Endothelial cell of umbilical vein (primary cell): ENCODE results near the gene TRPM8. TPM values are rescaled to one million over a fixed set of nuclear protein-coding genes. Genes with fewer than 3 reads are reported as not detected.

Experiments used
- BruUV-seq: library from RNA; stranded (reverse); fragments of 400-500 nt; replicated peaks from 2 replicates; lab custom pipeline; 2021; lab: Mats Ljungman, UMichigan
- CTCF ChIA-PET: fragments of 300-600, 350-600 bp; sonication (Branson Sonifier 250); formaldehyde crosslinking; loops from one replicate; lab custom pipeline; 2021; ENCODE audit warnings: antibody characterized with exemption, inconsistent platforms; lab: Charles Lee
- POLR2A ChIA-PET: fragments of 300-600, 350-600 bp; sonication (Branson Sonifier 250); formaldehyde crosslinking; loops from one replicate; lab custom pipeline; 2021; ENCODE audit warnings: antibody characterized with exemption, inconsistent platforms; lab: Charles Lee
- DNase-seq: peaks from one replicate; pipeline ENCODE4 v3.0.0-alpha.2; 2011; ENCODE audit warnings: low read depth, low spot score
- FAIRE-seq: peaks from 2 replicates; lab custom pipeline; 2011; peaks lifted over from hg19 to GRCh38; lab: Jason Lieb, UNC
- H2AFZ ChIP-seq: 2 replicates; pipeline ENCODE4 v1.6.0; 2012; ENCODE audit warnings: low read depth, low read length, control low read depth, inconsistent platforms
- H3K27ac ChIP-seq: 2 replicates; pipeline ENCODE4 v1.5.1; 2011; ENCODE audit warnings: low read depth, mild to moderate bottlenecking, control low read depth, low read length, moderate library complexity; ENCODE audit not compliant: insufficient read depth
- H3K27me3 ChIP-seq, 2 experiments: 2 replicates each; pipeline versions ENCODE4 v1.6.0 to v1.6.1; 2011; ENCODE audit warnings: low read length in 2 of 2, mixed read lengths in 1 of 2; ENCODE audit not compliant: control insufficient read depth in 2 of 2, insufficient read depth in 2 of 2
- H3K36me3 ChIP-seq, 2 experiments: 2 replicates in 1 of 2; 3 replicates in 1 of 2; pipeline ENCODE4 v1.5.1; 2011; ENCODE audit warnings: low read length in 2 of 2, mild to moderate bottlenecking in 1 of 2, moderate library complexity in 1 of 2; ENCODE audit not compliant: control insufficient read depth in 2 of 2, insufficient read depth in 2 of 2; ENCODE audit errors: extremely low read depth in 1 of 2
- H3K4me1 ChIP-seq: 3 replicates; pipeline ENCODE4 v1.5.1; 2011; ENCODE audit warnings: mild to moderate bottlenecking, low read length; ENCODE audit not compliant: control insufficient read depth, insufficient read depth; ENCODE audit errors: extremely low read depth
- H3K4me2 ChIP-seq: 2 replicates; pipeline ENCODE4 v1.6.1; 2011; ENCODE audit warnings: low read length, control low read depth, mixed read lengths; ENCODE audit not compliant: insufficient read depth
- H3K4me3 ChIP-seq, 3 experiments: fragments of 200-600 bp in 1 of 3; sonication (generic), shearing (Covaris generic) in 1 of 3; replicated peaks in 1 of 3; 2 replicates each; pipeline ENCODE4 v1.5.1; 2011 to 2016; ENCODE audit warnings: control low read depth in 3 of 3, low read length in 3 of 3, mild to moderate bottlenecking in 2 of 3, inconsistent platforms in 1 of 3, low read depth in 1 of 3, moderate library complexity in 1 of 3; ENCODE audit not compliant: insufficient read depth in 1 of 3
- H3K79me2 ChIP-seq: 2 replicates; pipeline ENCODE4 v1.6.0; 2012; ENCODE audit warnings: low read length, inconsistent platforms; ENCODE audit not compliant: control insufficient read depth, insufficient read depth
- H3K9ac ChIP-seq: replicated peaks from 2 replicates; pipeline ENCODE3; 2011; ENCODE audit warnings: low read length, control low read depth; ENCODE audit not compliant: insufficient read depth; ENCODE audit errors: extremely low read depth
- H3K9me1 ChIP-seq: replicated peaks from 3 replicates; pipeline ENCODE4 v1.6.0; 2011; ENCODE audit warnings: mild to moderate bottlenecking, low read length; ENCODE audit not compliant: control insufficient read depth, insufficient read depth; ENCODE audit errors: extremely low read depth
- H3K9me3 ChIP-seq: replicated peaks from 2 replicates; pipeline ENCODE4 v1.5.1; 2012; ENCODE audit warnings: low read length, inconsistent platforms; ENCODE audit not compliant: control insufficient read depth, insufficient read depth
- H4K20me1 ChIP-seq: replicated peaks from 2 replicates; pipeline ENCODE3; 2011; ENCODE audit warnings: mild to moderate bottlenecking, low read length; ENCODE audit not compliant: control insufficient read depth, insufficient read depth; ENCODE audit errors: extremely low read depth
- CTCF ChIP-seq, 2 donors: IDR thresholded peaks; 1 replicate in 1 of 2; 2 replicates in 1 of 2; pipeline ENCODE4 v1.5.1; 2011; ENCODE audit warnings: low read length in 2 of 2, mild to moderate bottlenecking in 2 of 2, moderate library complexity in 2 of 2, control low read depth in 1 of 2, inconsistent platforms in 1 of 2, low read depth in 1 of 2; ENCODE audit not compliant: insufficient read depth in 1 of 2; ENCODE audit errors: extremely low read depth in 1 of 2
- GATA2 ChIP-seq: IDR thresholded peaks from 2 replicates; pipeline ENCODE4 v1.7.0; 2011; ENCODE audit warnings: low read depth, mild to moderate bottlenecking, moderate library complexity, mixed read lengths, low read length; ENCODE audit not compliant: insufficient read length, insufficient read depth
- MAX ChIP-seq: IDR thresholded peaks from 2 replicates; pipeline ENCODE4 v1.6.1; 2011; ENCODE audit not compliant: insufficient read depth, insufficient read length
- MYC ChIP-seq: IDR thresholded peaks from one replicate; pipeline ENCODE4 v1.6.1; 2011; ENCODE audit warnings: mild to moderate bottlenecking, low read depth, low read length
- POLR2A ChIP-seq: IDR thresholded peaks from 2 replicates; pipeline ENCODE4 v1.6.1; 2012; ENCODE audit warnings: low read depth, mild to moderate bottlenecking, control low read depth, low read length
- POLR2AphosphoS5 ChIP-seq: IDR thresholded peaks from 2 replicates; pipeline ENCODE4 v1.6.1; 2012; ENCODE audit warnings: low read depth, mild to moderate bottlenecking, control low read depth, low read length, moderate library complexity; ENCODE audit not compliant: insufficient read depth
- dilution Hi-C: fragments of 300-500 bp; cut with MboI; formaldehyde crosslinking; loops from one replicate; pipeline ENCODE4 v1.15.0; 2019; ENCODE audit warnings: low sequenced_read_pairs; ENCODE audit not compliant: extremely low pct_ligation_motif_present
- intact Hi-C: fragments of 100-400 bp; cut with micrococcal nuclease; formaldehyde crosslinking; loops from one replicate; pipeline ENCODE4 v1.10.0; 2022
- polyA plus RNA-seq, 4 experiments: library from polyadenylated mRNA; depleted of rRNA in 3 of 4; stranded (reverse) in 3 of 4; unstranded in 1 of 4; fragments of >200 nt; gene quantifications; 2 replicates each; pipeline versions ENCODE4 v1.2.1 to v1.2.3, GENCODE V29; 2011 to 2012; ENCODE audit warnings: missing spikeins in 1 of 4
- total RNA-seq: library from RNA; stranded (reverse); gene quantifications from 2 replicates; pipeline ENCODE4 v1.2.3, GENCODE V29; 2021

Gene TRPM8
- total and polyA plus RNA-seq, 2 donors (not counting 3 experiments of a cell fraction or from before 2014, with no cell fraction given), result not detected

GRCh38 chr2:234019896-234020295 is 102.7 kb downstream of the TRPM8 start:
- H3K27ac ChIP-seq, result no peak overlapping the region
- no peak overlapping the region for H2AFZ ChIP-seq
- CTCF ChIA-PET, result no interaction called here
- H3K9ac ChIP-seq, result no peak overlapping the region
- dilution Hi-C loops (no loop called here), intact Hi-C loops (no loop called here)
- no TSS peak for BruUV-seq
- POLR2A ChIA-PET, result no interaction called here
- H3K27me3 ChIP-seq, result peaks cover 0 to 3% of the 10 kb centered on the region in 2 experiments
- FAIRE-seq (no peak), DNase-seq (no peak)
- no peaks in the 10 kb centered on the region for H4K20me1 ChIP-seq
- no peaks in the 10 kb centered on the region for H3K9me3 ChIP-seq
- no peaks in the 10 kb centered on the region for H3K4me1 ChIP-seq
- no peaks in the 10 kb centered on the region for H3K79me2 ChIP-seq
- no peak overlapping the region for H3K4me3 ChIP-seq
- H3K4me2 ChIP-seq, result no peak overlapping the region
- no peaks in the 10 kb centered on the region for H3K36me3 ChIP-seq
- no peak for TF ChIP-seq MYC
- no peaks in the 10 kb centered on the region for H3K9me1 ChIP-seq

DNA sequence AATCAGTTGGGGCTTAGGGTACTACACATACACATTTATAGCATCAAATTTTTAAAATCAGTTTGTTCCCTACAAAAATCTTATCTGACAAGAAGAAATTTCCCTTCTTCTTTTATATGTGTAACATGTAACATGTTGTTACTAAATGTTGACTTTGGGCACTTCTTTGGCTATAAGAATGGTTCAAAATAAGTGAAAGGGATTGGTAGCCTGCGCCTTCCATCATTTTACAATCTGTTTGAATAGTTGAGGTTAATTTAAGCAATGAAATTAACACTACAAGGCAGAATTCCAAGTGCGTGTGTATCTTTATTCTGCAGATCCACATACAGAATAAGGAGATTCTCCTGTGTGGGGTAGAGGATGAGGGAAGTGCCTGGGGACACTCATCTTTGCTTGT is 103.2 kb downstream of the TRPM8 start:
- H3K9me3 ChIP-seq, result no peaks in the 10 kb centered on the region
- DNase-seq (no peak), FAIRE-seq (no peak)
- H3K79me2 ChIP-seq, result no peaks in the 10 kb centered on the region
- H3K4me2 ChIP-seq, result no peak overlapping the region
- H3K27me3 ChIP-seq, result peaks cover 0 to 3% of the 10 kb centered on the region in 2 experiments
- H3K36me3 ChIP-seq, result no peaks in the 10 kb centered on the region
- no peak overlapping the region for H3K27ac ChIP-seq
- H4K20me1 ChIP-seq, result no peaks in the 10 kb centered on the region
- H3K9ac ChIP-seq, result no peak overlapping the region
- dilution Hi-C loops (no loop called here), intact Hi-C loops (no loop called here)
- H2AFZ ChIP-seq, result no peak overlapping the region
- BruUV-seq, result no TSS peak
- TF ChIP-seq MAX (no peak), CTCF (IDR thresholded peaks at IDR 0.05; ENCODE audit: extremely low read depth in 1 of 2, insufficient read depth in 1 of 2, low read depth in 1 of 2, low read length in 2 of 2) (no peak), POLR2A (no peak), GATA2 (no peak), POLR2AphosphoS5 (no peak), MYC (no peak)
- H3K4me1 ChIP-seq, result no peaks in the 10 kb centered on the region
- no peaks in the 10 kb centered on the region for H3K9me1 ChIP-seq
- no peak overlapping the region for H3K4me3 ChIP-seq
- ChIA-PET CTCF (no interaction called here), POLR2A (no interaction called here)
